Stomach (tissue), 9 donors: ENCODE measurements around the gene LY86. TPM values are rescaled to one million over a fixed set of nuclear protein-coding genes. Genes with fewer than 3 reads are reported as not detected.

Experiments
- DNase-seq, 2 donors: peaks; one replicate each; pipeline versions ENCODE4 v3.0.0 to v3.0.0-alpha.2; 2013 to 2019
- H3K27ac ChIP-seq, 5 donors: fragments of 200-600 bp in 4 of 5; sonication (generic) in 4 of 5; one replicate each; pipeline ENCODE4 v1.5.1; 2013 to 2019; ENCODE audit warnings: mild to moderate bottlenecking in 1 of 5, moderate library complexity in 1 of 5
- H3K27me3 ChIP-seq, 3 donors: fragments of 200-600 bp; sonication (generic); one replicate each; pipeline ENCODE4 v1.5.1; 2017 to 2019; ENCODE audit warnings: mixed run types in 1 of 3
- H3K36me3 ChIP-seq, 4 donors: fragments of 200-600 bp; sonication (generic); 1 replicate in 3 of 4; 2 replicates in 1 of 4; pipeline ENCODE4 v1.5.1; 2016 to 2019
- H3K4me1 ChIP-seq, 4 donors: fragments of 200-600 bp; sonication (generic); one replicate each; pipeline ENCODE4 v1.5.1; 2016 to 2019
- H3K4me3 ChIP-seq, 4 donors: fragments of 200-600 bp; sonication (generic) in 3 of 4; one replicate each; pipeline ENCODE4 v1.5.1; 2016 to 2019; ENCODE audit warnings: mild to moderate bottlenecking in 1 of 4
- H3K9me3 ChIP-seq, 4 donors: fragments of 200-600 bp; sonication (generic); one replicate each; pipeline ENCODE4 v1.5.1; 2016 to 2019
- EP300 ChIP-seq: sonication (generic); formaldehyde crosslinking; IDR thresholded peaks from one replicate; pipeline ENCODE4 v1.6.1; 2017; ENCODE audit warnings: antibody characterized with exemption
- POLR2A ChIP-seq, 4 donors: fragments of 450-650 bp; IDR thresholded peaks; one replicate each; pipeline ENCODE4 v1.6.1; 2016; ENCODE audit warnings: antibody characterized with exemption in 4 of 4, control low read depth in 2 of 4, mild to moderate bottlenecking in 1 of 4, moderate library complexity in 1 of 4
- POLR2AphosphoS5 ChIP-seq, 3 donors: sonication (generic); formaldehyde crosslinking; IDR thresholded peaks; one replicate each; pipeline ENCODE4 v1.6.1; 2016; ENCODE audit warnings: antibody characterized with exemption in 3 of 3
- WGBS, 5 donors: extraction: QIAGEN DNeasy Blood & Tissue Kit in 3 of 5; methylation state at CpG; one replicate each; pipeline versions ENCODE4 v1.1.5 to v1.1.7; 2013 to 2018; 5-methylcytosine and 5-hydroxymethylcytosine counted together
- intact Hi-C: fragments of 100-400 bp; cut with DNase I; formaldehyde crosslinking; loops from one replicate; pipeline ENCODE4 v1.15.1; 2023; ENCODE audit warnings: low total_unique reads
- polyA plus RNA-seq, 3 donors: library from polyadenylated mRNA; stranded (reverse); fragments of 200-250 nt; gene quantifications; one replicate each; pipeline ENCODE4 v1.2.3, GENCODE V29; 2013
- total RNA-seq, 5 donors: library from RNA; depleted of rRNA; stranded (reverse); fragments of >200 nt; gene quantifications; one replicate each; pipeline versions ENCODE4 v1.1.0 to v1.2.3, GENCODE V29; 2014 to 2016
- TF ChIP-seq, protein P1 (sequence below), 7 experiments: fragments of 450-650 bp in 4 of 7; fragments of 200-600 bp in 3 of 7; sonication (generic) in 3 of 7; IDR thresholded peaks; one replicate each; pipeline ENCODE4 v1.5.1; 2016 to 2019; ENCODE audit warnings: antibody characterized with exemption in 7 of 7, control low read depth in 2 of 7, mild to moderate bottlenecking in 1 of 7
- donor health status: healthy with polysubstance abuse.
- donor health status: Bipolar disorder and iron deficiency.
- donor health status: healthy.

Gene LY86
- total and polyA plus RNA-seq, 8 donors: 2.4 to 3.6 (median 2.7) TPM; not detected in 3

GRCh38 chr6:6634735-6635075 is 46.2 kb downstream of the LY86 start:
- no peaks in the 10 kb centered on the region for H3K27me3 ChIP-seq
- DNase-seq: no peak
- intact Hi-C loops: no loop called here
- no peak overlapping the region for H3K27ac ChIP-seq
- H3K36me3 ChIP-seq: no peaks in the 10 kb centered on the region
- 64 to 89% (median 79%) methylated on average over 1 of the region's 1 CpG for WGBS, 5 donors
- TF ChIP-seq, protein P1, sequence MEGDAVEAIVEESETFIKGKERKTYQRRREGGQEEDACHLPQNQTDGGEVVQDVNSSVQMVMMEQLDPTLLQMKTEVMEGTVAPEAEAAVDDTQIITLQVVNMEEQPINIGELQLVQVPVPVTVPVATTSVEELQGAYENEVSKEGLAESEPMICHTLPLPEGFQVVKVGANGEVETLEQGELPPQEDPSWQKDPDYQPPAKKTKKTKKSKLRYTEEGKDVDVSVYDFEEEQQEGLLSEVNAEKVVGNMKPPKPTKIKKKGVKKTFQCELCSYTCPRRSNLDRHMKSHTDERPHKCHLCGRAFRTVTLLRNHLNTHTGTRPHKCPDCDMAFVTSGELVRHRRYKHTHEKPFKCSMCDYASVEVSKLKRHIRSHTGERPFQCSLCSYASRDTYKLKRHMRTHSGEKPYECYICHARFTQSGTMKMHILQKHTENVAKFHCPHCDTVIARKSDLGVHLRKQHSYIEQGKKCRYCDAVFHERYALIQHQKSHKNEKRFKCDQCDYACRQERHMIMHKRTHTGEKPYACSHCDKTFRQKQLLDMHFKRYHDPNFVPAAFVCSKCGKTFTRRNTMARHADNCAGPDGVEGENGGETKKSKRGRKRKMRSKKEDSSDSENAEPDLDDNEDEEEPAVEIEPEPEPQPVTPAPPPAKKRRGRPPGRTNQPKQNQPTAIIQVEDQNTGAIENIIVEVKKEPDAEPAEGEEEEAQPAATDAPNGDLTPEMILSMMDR (IDR thresholded peaks at IDR 0.05): no peak
- no peak overlapping the region for H3K4me3 ChIP-seq
- no peaks in the 10 kb centered on the region for H3K9me3 ChIP-seq
- peaks cover 0 to 6% (median 0%) of the 10 kb centered on the region in 4 donors for H3K4me1 ChIP-seq

DNA sequence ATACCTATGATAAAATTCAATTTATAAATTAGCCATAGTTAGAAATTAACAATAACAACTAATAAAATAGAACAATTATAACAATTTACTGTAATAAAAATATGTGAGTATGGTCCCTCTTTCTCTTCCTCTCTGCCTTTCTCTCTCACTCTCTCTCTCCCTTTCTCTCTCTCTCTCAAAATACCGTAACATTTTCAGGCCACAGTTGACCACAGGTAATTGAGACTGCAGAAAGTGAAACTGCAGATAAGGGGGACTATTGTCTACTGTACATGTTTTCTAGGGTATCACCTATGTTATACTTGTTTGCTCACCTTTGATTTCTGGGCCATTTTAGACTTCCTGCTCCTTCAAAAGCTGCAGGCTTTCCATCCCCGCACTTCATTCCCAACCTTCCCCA is 46.8 kb downstream of the LY86 start:
- Histone ChIP-seq H3K36me3 (no peaks in the 10 kb centered on the region), H3K9me3 (no peaks in the 10 kb centered on the region), H3K4me3 (no peak overlapping the region), H3K27me3 (no peaks in the 10 kb centered on the region), H3K27ac (no peak overlapping the region), H3K4me1 (peaks cover 0 to 6% (median 0%) of the 10 kb centered on the region in 4 donors)
- no peak for DNase-seq
- 28 to 62% (median 48%) methylated on average over 2 of the region's 2 CpGs for WGBS, 5 donors
- intact Hi-C loops: no loop called here
- TF ChIP-seq POLR2AphosphoS5 (IDR thresholded peaks at IDR 0.05): no peak
- TF ChIP-seq EP300: no peak
- TF ChIP-seq, protein P1 (IDR thresholded peaks at IDR 0.05): no peak
- no peak for TF ChIP-seq POLR2A (IDR thresholded peaks at IDR 0.05)

- WGBS, 5 donors: 91 to 100% (median 92%) methylated on average over 2 to 3 of the region's 3 CpGs
- no peaks in the 10 kb centered on the region for H3K9me3 ChIP-seq
- intact Hi-C loops: no loop called here
These were observed 47.3 kb downstream of the LY86 start for GRCh38 chr6:6635869-6636268.

DNA sequence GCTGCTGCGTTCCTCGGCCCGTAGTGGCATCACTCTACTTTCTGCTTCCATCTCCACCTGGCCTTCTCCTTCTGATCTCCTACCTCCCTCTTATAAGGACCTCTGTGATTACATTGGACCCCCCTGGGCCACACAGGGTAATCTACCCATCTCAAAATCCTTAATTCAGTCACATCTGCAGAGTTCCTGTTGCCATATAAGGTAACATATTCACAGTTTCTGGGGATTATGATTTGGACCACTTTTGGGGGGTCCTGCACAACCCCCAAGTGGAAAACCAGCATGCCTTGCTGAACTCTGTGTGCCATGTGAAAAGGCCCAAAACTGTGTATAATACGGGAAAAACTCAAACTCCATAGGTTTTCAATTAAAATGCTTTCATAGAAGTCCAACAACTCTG is 51.1 kb downstream of the LY86 start:
- TF ChIP-seq, protein P1 (IDR thresholded peaks at IDR 0.05): no peak
- intact Hi-C loops: no loop called here
- no peak for DNase-seq
- H3K27ac ChIP-seq: no peak overlapping the region
- H3K27me3 ChIP-seq: no peaks in the 10 kb centered on the region
- WGBS, 5 donors: 94 to 99% (median 97%) methylated on average over 4 of the region's 4 CpGs
- no peaks in the 10 kb centered on the region for H3K9me3 ChIP-seq
- no peak overlapping the region for H3K4me3 ChIP-seq
- no peaks in the 10 kb centered on the region for H3K36me3 ChIP-seq
- no peaks in the 10 kb centered on the region for H3K4me1 ChIP-seq

More at GRCh38 chr6:6635869-6636268, 47.3 kb downstream of the LY86 start:
- peaks cover 0 to 6% (median 0%) of the 10 kb centered on the region in 4 donors for H3K4me1 ChIP-seq
- no peak overlapping the region for H3K4me3 ChIP-seq
- H3K27me3 ChIP-seq: no peaks in the 10 kb centered on the region
- DNase-seq: no peak
- TF ChIP-seq POLR2AphosphoS5 (IDR thresholded peaks at IDR 0.05) (no peak), EP300 (no peak), POLR2A (IDR thresholded peaks at IDR 0.05) (no peak)
- TF ChIP-seq, protein P1 (IDR thresholded peaks at IDR 0.05): no peak
- no peak overlapping the region for H3K27ac ChIP-seq
- H3K36me3 ChIP-seq: no peaks in the 10 kb centered on the region

DNA sequence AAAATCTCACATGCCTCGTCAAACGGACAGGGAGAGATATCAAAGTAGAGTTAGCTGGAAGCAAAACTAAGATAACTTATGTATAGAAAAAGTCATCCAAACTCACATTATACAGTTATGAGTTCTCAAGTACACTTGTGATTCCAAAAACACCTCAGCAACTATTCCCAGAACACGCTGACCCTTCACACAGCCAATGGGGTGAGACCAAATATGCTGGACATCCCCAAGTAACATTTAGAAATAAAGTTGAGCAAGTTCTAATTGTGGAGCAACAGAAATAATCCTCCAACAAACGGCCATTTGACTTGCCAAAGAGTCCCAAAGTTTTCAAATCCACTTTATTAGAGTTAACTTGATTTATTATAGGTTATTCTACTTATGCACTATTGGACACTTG is 52.4 kb downstream of the LY86 start:
- Histone ChIP-seq H3K27me3 (no peaks in the 10 kb centered on the region), H3K27ac (no peak overlapping the region), H3K9me3 (no peaks in the 10 kb centered on the region), H3K36me3 (no peaks in the 10 kb centered on the region), H3K4me1 (no peaks in the 10 kb centered on the region), H3K4me3 (no peak overlapping the region)
- WGBS, 5 donors: 77 to 84% (median 78%) methylated on average over 4 of the region's 4 CpGs
- TF ChIP-seq POLR2AphosphoS5 (IDR thresholded peaks at IDR 0.05): no peak
- TF ChIP-seq EP300: no peak
- no peak for TF ChIP-seq POLR2A (IDR thresholded peaks at IDR 0.05)
- TF ChIP-seq, protein P1 (IDR thresholded peaks at IDR 0.05): no peak
- DNase-seq: no peak
- intact Hi-C loops: no loop called here
